HuH-7 (cell line): ENCODE results near the gene OGFR.
A peak's percentile ranks its signal among the peaks of the same experiment; 100 is the strongest.

Source experiments
- DNase-seq: peaks from one replicate; pipeline ENCODE4 v3.0.0; 2011; ENCODE audit warnings: low spot score

Gene OGFR

DNA sequence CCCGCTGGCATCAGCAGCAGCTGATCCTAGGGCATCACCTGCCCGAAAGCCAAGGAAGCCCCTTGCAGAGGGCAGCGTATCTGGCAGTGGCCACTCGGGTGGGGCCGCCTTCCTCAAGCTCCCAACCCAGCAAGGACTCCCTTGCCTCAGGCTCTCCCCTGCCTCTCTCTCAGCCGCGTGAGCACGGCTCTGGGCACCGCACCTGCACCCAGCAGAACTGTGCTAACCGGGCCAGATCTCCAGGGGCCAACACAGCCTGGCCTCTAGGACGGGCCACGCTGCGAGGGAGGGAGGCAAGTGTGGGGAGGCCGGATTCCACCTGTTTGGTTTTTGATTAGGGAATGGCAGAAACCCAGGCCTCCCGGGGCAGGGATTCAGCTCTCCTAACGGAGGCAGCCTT lies 20.1 kb upstream of the OGFR start:
- no peak for DNase-seq

- DNase-seq: no peak
These were observed 19.2 kb upstream of the OGFR start for GRCh38 chr20:62785393-62785792.

- DNase-seq: no peak
These were observed 18.5 kb upstream of the OGFR start for GRCh38 chr20:62786157-62786556.

DNA sequence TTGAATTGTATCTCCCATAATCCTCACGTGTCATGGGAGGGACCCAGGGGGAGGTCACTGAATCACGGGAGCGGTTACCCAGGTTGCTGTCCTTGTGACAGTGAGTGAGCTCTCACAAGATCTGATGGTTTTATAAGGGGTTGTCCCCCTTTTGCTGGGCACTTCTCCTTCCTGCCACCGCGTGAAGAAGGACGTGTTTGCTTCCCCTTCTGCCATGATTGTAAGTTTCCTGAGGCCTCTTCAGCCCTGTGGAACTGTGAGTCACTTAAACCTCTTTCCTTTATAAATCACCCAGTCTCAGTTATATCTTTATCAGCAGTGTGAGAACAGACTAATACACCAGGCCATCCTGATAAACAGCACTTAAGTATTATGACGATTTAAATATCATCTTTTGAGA lies 17.3 kb upstream of the OGFR start:
- no peak for DNase-seq

DNA sequence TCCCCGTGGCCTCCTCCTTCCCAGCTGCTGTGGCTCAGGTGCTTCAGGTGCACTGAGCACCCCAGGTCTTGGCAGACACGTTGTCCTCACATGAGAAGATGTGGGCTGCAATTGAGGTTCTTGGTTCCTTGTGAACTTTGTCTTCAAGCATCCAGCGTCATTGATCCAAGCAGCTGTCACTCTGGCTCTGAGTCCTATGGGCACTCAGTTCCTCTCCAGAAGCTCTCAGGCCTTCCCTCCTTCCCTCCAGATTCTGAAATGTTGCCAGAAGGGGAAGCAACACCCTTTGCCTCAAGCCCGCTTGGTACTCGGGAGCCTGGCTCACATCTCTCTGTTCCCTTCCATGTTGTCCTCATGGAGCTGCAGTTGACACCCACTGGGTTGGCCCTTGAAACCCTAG lies 16.8 kb upstream of the OGFR start:
- DNase-seq: no peak

DNA sequence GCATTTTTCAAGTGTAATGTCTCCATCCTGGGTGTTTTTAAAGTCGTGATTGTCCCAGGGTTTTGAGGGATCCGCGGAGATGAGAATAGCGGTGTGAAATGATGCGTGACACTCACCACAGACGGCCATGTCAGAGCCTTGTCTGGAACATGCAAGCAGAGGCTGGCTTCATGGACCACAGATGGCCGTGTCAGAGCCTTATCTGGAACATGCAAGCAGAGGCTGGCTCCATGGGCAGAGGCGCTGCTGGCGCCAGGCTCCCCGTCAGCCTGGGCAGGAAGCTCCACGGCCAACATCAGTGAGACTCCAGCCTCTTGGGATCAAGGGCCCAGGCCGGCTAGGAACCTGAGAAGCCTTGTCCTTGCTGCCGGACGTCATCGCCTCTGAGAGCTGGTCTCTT lies 16.0 kb upstream of the OGFR start:
- no peak for DNase-seq

GRCh38 chr20:62790075-62790474 lies 14.6 kb upstream of the OGFR start:
- DNase-seq: no peak

DNA sequence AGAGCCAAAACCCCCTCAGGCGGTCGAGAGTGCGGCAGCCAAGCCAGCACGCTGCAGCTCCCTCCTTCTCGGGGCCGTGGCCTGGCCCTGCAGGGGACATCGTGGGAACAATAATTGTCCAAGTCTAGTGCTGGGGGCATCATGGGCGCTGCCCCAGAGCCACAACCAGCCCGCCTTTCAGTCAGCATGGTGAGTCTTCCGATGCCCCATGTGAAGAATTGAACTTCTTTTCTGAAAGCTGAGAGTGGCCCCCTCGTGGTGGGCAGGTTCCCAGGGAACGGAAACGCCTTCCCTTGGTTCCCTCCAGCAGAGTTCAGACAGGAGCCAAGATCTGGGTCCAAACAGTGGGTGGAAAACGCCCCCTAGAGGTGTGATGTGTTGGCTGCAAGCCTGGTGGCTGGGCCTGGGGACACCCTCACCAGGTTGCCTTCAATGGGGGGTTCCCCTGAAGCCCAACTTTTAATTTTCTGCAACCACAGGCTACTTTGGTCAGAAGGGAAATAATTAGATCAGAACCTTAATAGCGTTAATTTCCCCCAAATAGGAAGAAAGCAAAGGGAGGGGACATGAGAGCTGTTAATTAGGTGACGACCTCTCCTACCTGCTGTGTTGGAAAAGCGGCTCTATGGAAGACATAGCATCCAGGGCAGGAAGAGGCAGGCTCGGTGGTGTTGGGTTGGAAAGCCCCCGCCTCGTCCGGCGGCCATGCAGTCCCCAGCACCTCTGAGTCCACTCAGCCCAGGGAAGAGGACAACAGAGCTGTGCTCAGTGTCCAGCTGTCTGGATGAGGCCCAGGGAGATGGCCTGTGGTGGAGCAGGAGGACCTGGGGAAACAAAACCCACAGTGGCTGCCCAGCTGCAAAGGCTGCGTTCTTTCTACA lies 13.1 kb upstream of the OGFR start:
- DNase-seq: peak; percentile 98

DNA sequence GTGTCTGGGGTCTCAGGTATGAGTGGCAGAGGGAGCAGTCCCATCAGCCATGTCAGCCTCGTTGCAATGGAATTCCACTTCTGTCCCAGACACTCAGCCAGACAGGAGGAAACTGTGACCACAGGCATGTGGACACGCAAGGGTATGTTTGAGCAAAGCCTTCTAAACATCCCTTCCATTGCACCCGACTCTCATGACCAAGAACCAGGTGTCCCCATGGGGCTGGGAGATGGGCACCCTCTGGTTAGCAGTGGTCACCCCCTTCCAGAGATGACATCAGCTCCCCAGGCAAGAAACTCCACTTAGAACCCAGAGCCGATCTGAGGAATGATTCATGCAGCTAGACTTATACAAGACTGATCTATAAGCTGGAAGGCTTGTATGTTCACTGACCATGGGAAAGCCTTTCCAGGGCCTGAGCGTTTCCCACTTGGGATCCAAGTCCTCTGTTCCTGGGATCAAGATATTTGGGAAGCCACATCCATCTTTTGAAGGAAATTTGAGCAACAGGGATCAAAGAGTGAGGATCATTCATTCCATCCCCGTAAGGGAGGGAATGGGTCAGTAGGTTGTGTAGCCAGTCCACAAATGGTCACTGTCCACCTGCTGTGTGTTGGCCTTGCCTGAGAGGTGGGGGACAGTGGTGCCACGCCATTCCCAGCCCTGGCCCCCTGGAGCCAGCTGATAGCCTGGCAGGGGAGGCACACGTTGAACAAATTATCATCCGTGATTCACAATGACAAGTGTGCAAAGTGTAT lies 12.3 kb upstream of the OGFR start:
- no peak for DNase-seq

DNA sequence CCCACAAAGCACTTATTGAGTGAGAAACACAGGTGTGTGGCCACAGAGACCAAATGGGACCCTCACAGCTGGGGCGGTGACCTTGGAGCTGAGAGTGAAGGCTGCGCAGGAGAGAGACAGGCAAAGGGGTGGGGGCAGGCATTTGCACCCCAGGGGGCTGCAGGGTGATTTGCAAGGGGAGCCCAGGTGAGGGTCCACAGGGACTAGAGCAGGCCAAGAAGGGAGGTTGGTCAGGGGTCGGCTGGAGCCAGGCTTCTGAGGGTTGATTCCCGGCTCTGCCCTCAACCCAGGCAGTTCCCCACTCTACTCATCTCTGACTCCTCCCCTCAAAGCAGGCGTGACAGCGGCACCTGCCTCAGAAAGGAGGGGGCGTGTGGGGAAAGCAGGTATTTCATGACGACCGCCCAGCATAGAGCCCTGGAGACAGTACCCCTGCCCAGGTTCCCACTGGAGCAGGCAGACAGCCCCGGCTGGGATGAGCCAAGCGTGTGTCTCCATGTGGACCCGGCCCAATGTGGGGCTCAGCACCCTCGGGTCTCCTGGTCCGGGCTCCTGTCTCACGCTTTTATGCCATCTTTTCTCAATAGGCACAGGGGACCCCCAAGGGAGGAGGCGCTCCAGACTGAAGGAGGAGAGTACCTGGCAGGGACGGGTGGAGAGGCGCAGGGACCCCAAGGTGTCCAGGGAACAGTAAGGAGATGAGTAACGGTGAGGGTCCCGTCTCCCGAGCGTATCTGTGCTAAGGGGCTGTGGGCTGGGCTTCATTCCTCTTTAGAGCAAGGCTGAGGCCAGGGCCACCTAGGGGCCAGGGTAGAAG lies 11.5 kb upstream of the OGFR start:
- no peak for DNase-seq

- no peak for DNase-seq
These were observed 11.0 kb upstream of the OGFR start for GRCh38 chr20:62793757-62794006.

DNA sequence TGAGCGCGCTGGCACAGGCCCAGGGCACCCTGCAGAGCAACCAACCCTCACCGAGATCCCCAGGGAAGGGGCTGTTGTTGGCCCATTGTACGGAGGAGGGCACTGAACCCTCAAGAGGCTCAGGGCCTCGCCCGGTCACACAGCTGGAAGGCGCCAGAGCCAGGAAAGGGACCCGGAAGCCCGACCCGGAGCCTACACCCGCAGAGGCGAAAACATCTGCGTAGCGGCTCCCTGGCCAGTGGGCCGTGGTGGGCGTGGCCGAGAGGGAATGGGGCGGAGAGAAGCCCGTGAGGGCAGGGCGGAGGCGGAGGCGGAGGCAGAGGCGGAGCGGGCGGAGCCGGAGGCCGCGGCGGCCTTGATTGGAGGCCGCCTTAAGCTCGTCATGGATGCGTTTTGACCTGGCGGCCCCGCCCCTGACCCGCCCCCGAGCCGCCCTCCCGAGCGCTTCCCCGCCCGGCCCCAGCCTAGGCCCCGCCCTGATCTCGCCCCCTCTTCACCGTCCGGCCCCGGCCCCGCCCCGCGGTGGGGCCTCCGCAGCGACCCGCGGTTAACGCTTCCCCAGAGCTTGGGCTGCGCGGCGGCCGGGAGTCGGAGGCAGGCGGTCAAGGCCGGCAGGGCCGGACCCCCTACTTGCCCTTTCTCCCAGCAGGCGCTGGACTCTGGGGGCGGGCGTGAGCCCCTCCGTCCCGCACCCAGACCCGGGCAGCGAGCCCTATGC lies 10.5 kb upstream of the OGFR start:
- peak; percentile 97 for DNase-seq

DNA sequence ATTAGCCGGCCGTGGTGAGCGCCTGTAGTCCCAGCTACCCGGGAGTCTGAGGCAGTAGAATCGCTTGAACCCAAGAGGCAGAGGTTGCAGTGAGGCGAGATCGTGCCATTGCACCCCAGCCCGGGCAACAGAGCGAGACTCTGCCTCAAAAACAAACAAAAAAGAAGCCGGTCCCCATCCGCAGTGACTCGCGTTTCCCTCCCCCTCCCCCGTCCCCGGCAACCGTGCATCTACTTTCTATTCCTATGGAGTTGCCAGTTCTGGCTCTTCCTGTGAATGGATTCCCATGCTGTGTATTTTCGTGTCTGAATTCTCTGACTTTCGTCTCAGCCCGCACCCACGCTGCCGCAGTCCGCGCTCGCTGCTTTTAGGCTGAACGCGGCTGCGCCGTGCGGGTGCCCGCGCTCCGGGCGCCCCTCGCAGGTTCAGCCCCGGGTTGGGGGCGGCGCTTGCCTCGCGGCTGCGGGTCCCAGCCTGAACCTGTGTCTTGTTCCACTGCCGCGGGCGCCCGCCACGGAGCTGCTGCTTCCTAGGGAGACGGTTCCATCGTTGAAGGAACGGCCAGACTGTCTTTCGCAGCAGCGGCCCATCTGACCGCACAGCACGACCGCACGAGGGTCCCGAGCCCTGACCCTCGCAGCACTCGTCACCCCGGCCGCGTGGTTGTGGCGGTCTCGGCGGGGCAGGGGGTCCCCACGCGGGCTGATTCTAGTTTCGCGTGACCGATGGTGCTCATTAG lies 9.4 kb upstream of the OGFR start:
- peak; percentile 90 for DNase-seq

DNA sequence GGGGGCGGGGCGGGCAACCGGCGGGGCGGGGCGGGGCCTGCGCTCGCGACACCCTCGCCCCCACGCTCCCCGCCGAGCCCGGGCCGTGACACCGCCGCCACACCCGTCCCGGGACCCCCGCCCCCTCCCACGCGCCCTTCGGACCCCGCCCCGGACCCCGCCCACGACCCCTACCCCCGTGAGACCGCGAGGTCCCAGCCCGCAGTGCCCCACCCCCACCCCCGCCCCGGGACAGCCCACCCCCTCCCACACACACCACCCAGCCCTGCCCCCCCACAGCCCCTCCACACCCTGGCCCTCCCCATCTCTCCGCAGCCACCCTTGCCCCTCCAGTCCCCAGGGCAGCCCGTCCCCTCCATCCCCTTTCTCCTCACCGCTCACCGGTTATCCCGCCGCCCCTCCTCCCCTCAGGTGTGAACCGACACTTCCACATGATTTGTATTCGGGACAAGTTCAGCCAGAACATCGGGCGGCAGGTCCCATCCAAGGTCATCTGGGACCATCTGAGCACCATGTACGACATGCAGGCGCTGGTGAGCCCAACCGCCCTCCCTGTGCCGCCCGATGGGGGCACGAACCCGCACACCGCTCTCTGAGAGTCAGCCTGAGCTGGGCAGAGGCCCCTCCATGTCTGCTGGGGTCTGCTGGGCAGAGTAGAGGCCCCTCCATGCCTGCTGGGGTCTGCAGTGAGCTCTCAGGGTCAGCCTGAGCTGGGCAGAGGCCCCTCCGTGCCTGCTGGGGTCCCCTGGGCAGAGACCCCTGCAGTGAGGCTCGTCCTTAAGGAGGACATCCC lies 7.7 kb upstream of the OGFR start:
- no peak for DNase-seq

DNA sequence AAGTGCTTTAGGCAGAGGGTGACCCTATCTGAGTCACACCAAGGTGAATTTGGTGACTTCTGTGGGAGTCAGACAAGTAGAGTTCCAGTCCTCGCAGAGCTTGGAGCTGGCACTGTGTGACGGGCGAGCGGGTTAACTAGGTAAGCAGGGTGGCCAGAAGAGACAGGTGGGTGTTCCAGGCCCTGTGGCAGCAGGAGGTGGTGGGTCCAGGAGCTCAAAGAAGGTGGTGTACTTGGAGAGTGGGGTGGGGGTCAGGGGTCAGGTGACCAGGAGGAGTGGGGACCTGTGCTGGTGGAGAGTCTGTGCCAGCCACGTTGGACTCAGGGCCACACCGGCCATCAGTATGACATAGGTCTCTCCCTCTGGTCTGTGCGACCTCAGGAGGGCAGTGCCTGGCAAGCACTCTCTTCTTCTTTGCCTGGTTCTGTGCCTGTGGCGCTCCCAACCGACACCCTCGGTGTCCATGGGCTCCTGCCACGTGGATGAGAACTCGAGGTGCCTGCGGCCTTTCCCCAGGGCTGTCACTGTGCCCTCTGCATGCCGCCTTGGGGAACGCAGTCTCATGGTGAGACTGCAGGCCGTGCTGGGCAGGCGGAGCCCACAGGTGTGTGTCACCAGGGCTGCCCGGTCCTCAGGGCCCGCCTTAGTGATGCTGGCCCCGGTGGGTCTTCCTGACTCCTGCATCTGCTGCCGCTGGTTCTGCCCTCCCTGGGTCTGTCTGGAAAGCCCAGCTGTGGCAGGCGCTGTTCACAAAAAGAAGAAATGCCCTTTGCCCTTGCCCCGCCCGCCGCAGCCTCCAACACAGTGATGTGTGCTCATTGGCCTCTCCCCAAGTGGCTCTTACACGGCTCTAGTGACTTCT lies 6.7 kb upstream of the OGFR start:
- DNase-seq: no peak

DNA sequence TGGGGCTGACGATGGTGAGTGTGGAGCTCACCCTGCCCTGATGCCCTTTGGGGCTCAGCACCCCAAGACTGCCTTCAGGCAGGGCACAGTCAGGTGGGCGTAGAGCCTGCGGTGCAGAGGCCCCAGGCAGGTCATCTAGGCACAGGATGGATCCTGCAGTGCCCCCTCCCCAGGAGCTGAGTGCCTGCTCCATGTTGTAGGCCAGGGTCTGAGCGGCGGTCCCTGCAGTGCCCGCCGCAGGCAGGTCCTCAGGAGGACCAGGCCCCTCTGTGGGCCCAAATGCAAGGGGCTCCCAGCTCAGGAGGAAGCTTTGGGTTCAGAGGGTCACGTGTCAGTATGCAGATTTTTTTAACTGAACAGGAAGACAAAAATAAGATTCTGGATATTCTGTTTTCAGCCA lies 5.6 kb upstream of the OGFR start:
- no peak for DNase-seq

- no peak for DNase-seq
These were observed 5.2 kb upstream of the OGFR start for GRCh38 chr20:62799459-62799858.

- DNase-seq: no peak
These were observed 4.8 kb upstream of the OGFR start for GRCh38 chr20:62799873-62800272.

DNA sequence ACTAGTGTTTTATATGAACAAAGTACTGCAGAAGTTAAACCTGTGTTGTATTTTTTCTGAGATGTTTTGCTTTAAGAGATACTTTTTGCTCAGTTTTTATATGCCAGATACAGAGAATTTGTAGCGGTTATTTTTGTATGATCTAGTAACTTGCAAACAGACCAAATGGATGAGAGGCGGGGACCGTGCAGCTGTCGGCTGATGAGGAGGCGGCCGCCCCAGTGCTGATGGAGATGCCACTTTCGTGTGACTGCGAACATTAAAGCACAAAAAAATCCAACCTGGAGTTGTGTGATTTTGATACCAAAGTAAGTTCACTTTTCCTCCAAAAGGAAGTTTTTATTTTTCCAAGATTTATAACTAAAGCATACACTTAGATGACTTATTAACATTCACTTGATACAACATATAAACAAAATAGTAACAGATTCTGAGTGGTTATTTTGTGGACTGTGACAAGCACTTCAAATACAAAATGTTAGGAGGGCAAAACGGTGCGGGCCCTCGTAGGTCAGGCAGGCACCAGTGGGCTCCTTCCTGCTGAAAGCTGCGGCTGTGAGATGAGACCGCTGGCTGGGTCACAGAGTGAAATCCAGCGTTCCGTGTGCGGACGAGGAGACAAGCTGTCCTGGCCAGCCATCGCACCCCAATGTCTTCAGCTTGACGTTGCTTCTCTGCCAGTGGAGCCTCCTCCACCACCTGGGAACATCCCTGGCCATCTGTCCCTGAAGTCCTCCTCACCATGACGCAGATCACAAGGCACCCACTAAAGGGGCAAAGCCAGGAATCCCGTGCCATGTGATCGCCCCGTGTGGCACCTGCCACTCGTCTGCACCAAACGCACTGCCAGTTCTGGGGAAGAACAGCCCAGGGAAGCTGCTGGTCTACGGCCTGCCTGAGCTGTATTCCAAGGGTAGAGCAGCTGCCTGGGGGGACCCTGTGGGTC lies 4.0 kb upstream of the OGFR start:
- no peak for DNase-seq
